H1 (cell line): ENCODE measurements around the gene IL10RA. TPM values are rescaled to one million over a fixed set of nuclear protein-coding genes. Genes with fewer than 3 reads are reported as not detected.
A peak's percentile ranks its signal among the peaks of the same experiment; 100 is the strongest.

Experiments used
- CTCF ChIA-PET: fragments of 300-600 bp; sonication (Branson Sonifier 250); formaldehyde crosslinking; loops from one replicate; lab custom pipeline; 2021; ENCODE audit not compliant: partially characterized antibody; lab: Charles Lee
- POLR2A ChIA-PET: fragments of 300-600 bp; sonication (Branson Sonifier 250); formaldehyde crosslinking; loops from one replicate; lab custom pipeline; 2021; ENCODE audit warnings: inconsistent platforms; ENCODE audit not compliant: partially characterized antibody; lab: Charles Lee
- DNase-seq, 2 experiments: peaks; one replicate each; pipeline versions ENCODE4 v3.0.0 to v3.0.0-alpha.2; 2010 to 2022; ENCODE audit warnings: low spot score in 2 of 2, low read depth in 1 of 2, mixed read lengths in 1 of 2
- FAIRE-seq: peaks from 2 replicates; lab custom pipeline; 2011; peaks lifted over from hg19 to GRCh38; lab: Jason Lieb, UNC
- H2AFZ ChIP-seq: 2 replicates; pipeline ENCODE4 v1.8.1; 2012; ENCODE audit warnings: low read length, inconsistent platforms
- H2AK5ac ChIP-seq: 2 replicates; pipeline ENCODE4 v1.6.1; 2013; ENCODE audit warnings: low read depth, low read length
- H2BK120ac ChIP-seq: replicated peaks from 2 replicates; pipeline ENCODE3; 2013; ENCODE audit warnings: low read depth, low read length, inconsistent platforms
- H2BK12ac ChIP-seq: 2 replicates; pipeline ENCODE4 v1.6.1; 2013; ENCODE audit warnings: low read depth, low read length
- H2BK15ac ChIP-seq: 2 replicates; pipeline ENCODE4 v1.6.1; 2013; ENCODE audit warnings: low read length
- H2BK20ac ChIP-seq: 2 replicates; pipeline ENCODE4 v1.6.1; 2013; ENCODE audit warnings: low read length
- H2BK5ac ChIP-seq: 2 replicates; pipeline ENCODE4 v1.6.1; 2013; ENCODE audit warnings: low read depth, low read length
- H3K14ac ChIP-seq: 2 replicates; pipeline ENCODE4 v1.6.1; 2013; ENCODE audit warnings: inconsistent platforms; ENCODE audit not compliant: insufficient read length
- H3K18ac ChIP-seq: 2 replicates; pipeline ENCODE4 v1.6.1; 2013; ENCODE audit warnings: low read length; ENCODE audit errors: extremely low read depth
- H3K23ac ChIP-seq: 2 replicates; pipeline ENCODE4 v1.6.1; 2013; ENCODE audit warnings: inconsistent platforms; ENCODE audit not compliant: insufficient read length
- H3K23me2 ChIP-seq: 2 replicates; pipeline ENCODE4 v1.6.1; 2013; ENCODE audit warnings: low read depth, low read length
- H3K27ac ChIP-seq: 2 replicates; pipeline ENCODE4 v1.6.1; 2011; ENCODE audit warnings: low read depth, low read length, inconsistent platforms
- H3K27me3 ChIP-seq, 4 experiments: replicated peaks in 1 of 4; 1 replicate in 1 of 4; 2 replicates in 3 of 4; pipeline versions ENCODE4 v1.6.1 to v1.8.1; 2011 to 2013; ENCODE audit warnings: low read length in 3 of 4, mild to moderate bottlenecking in 3 of 4, inconsistent platforms in 2 of 4, mixed read lengths in 2 of 4, moderate library complexity in 1 of 4; ENCODE audit not compliant: control insufficient read depth in 3 of 4, insufficient read depth in 3 of 4; ENCODE audit errors: extremely low read depth in 1 of 4
- H3K36me3 ChIP-seq, 4 experiments: 2 replicates each; pipeline versions ENCODE4 v1.6.1 to v1.8.1; 2011 to 2013; ENCODE audit warnings: mild to moderate bottlenecking in 4 of 4, low read length in 3 of 4, moderate library complexity in 2 of 4, control low read depth in 1 of 4, inconsistent platforms in 1 of 4; ENCODE audit not compliant: insufficient read depth in 4 of 4, control insufficient read depth in 2 of 4
- H3K4ac ChIP-seq: replicated peaks from 2 replicates; pipeline ENCODE3; 2013; ENCODE audit warnings: low read length, low read depth, mixed read lengths, inconsistent platforms; ENCODE audit not compliant: insufficient read length
- H3K4me1 ChIP-seq, 4 experiments: replicated peaks in 1 of 4; 1 replicate in 1 of 4; 2 replicates in 3 of 4; pipeline versions ENCODE4 v1.6.1 to v1.8.1; 2011 to 2013; ENCODE audit warnings: low read length in 3 of 4, inconsistent platforms in 2 of 4, mixed read lengths in 1 of 4; ENCODE audit not compliant: insufficient read depth in 4 of 4, control insufficient read depth in 3 of 4
- H3K4me2 ChIP-seq, 2 experiments: 2 replicates each; pipeline versions ENCODE4 v1.6.1 to v1.8.1; 2011 to 2013; ENCODE audit warnings: low read depth in 2 of 2, low read length in 2 of 2, control low read depth in 1 of 2, inconsistent platforms in 1 of 2, mild to moderate bottlenecking in 1 of 2; ENCODE audit not compliant: insufficient read depth in 1 of 2
- H3K4me3 ChIP-seq, 4 experiments: fragments of 200-600, 300-600 bp in 1 of 4; sonication (generic), shearing (Covaris generic), sonication (Bioruptor Twin) in 1 of 4; 2 replicates each; pipeline versions ENCODE4 v1.5.1 to v1.8.1; 2011 to 2016; ENCODE audit warnings: low read length in 4 of 4, low read depth in 3 of 4, control low read depth in 2 of 4, inconsistent platforms in 2 of 4, mild to moderate bottlenecking in 2 of 4, mixed read lengths in 1 of 4, moderate library complexity in 1 of 4; ENCODE audit not compliant: insufficient read depth in 2 of 4; ENCODE audit errors: extremely low read depth in 1 of 4
- H3K56ac ChIP-seq: replicated peaks from 2 replicates; pipeline ENCODE3; 2013; ENCODE audit warnings: low read depth, mild to moderate bottlenecking, mixed read lengths, low read length, inconsistent platforms; ENCODE audit not compliant: insufficient read length
- H3K79me1 ChIP-seq: 2 replicates; pipeline ENCODE4 v1.6.1; 2013; ENCODE audit warnings: low read depth, low read length, control low read depth
- H3K79me2 ChIP-seq, 2 experiments: 2 replicates each; pipeline versions ENCODE4 v1.6.1 to v1.8.1; 2012 to 2013; ENCODE audit warnings: low read length in 2 of 2, mild to moderate bottlenecking in 2 of 2, inconsistent platforms in 1 of 2; ENCODE audit not compliant: insufficient read depth in 2 of 2, control insufficient read depth in 1 of 2
- H3K9ac ChIP-seq, 4 experiments: replicated peaks in 1 of 4; 1 replicate in 1 of 4; 2 replicates in 3 of 4; pipeline versions ENCODE4 v1.6.1 to v1.8.1; 2011 to 2013; ENCODE audit warnings: low read depth in 3 of 4, low read length in 3 of 4, control low read depth in 2 of 4, mild to moderate bottlenecking in 2 of 4, moderate library complexity in 2 of 4, inconsistent platforms in 1 of 4; ENCODE audit errors: extremely low read depth in 1 of 4
- H3K9me3 ChIP-seq, 2 experiments: 2 replicates each; pipeline versions ENCODE4 v1.6.1 to v1.8.1; 2012 to 2013; ENCODE audit warnings: mild to moderate bottlenecking in 2 of 2, moderate library complexity in 2 of 2, control low read depth in 1 of 2, inconsistent platforms in 1 of 2, low read depth in 1 of 2, low read length in 1 of 2, mixed read lengths in 1 of 2; ENCODE audit not compliant: insufficient read depth in 2 of 2
- H4K20me1 ChIP-seq, 2 experiments: replicated peaks in 1 of 2; 2 replicates each; pipeline versions ENCODE3 to v1.8.1; 2011 to 2013; ENCODE audit warnings: inconsistent platforms in 2 of 2, low read length in 2 of 2, mild to moderate bottlenecking in 1 of 2; ENCODE audit not compliant: insufficient read depth in 2 of 2, control insufficient read depth in 1 of 2
- H4K5ac ChIP-seq: 2 replicates; pipeline ENCODE4 v1.6.1; 2013; ENCODE audit warnings: low read length, low read depth, mixed read lengths, inconsistent platforms; ENCODE audit not compliant: insufficient read length
- H4K8ac ChIP-seq: 2 replicates; pipeline ENCODE4 v1.8.0; 2013; ENCODE audit warnings: mild to moderate bottlenecking, moderate library complexity, low read length, inconsistent platforms; ENCODE audit not compliant: insufficient read depth; ENCODE audit errors: extremely low read depth
- H4K91ac ChIP-seq: replicated peaks from 2 replicates; pipeline ENCODE3; 2013; ENCODE audit warnings: low read length, mixed read lengths, inconsistent platforms; ENCODE audit not compliant: insufficient read length
- ATF3 ChIP-seq: IDR thresholded peaks from 2 replicates; pipeline ENCODE4 v1.6.1; 2011; ENCODE audit warnings: low read depth, mild to moderate bottlenecking, low read length; ENCODE audit not compliant: insufficient read depth
- CTCF ChIP-seq, 3 experiments: IDR thresholded peaks; 1 replicate in 2 of 3; 2 replicates in 1 of 3; pipeline versions ENCODE4 v1.5.1 to v1.6.1; 2011; ENCODE audit warnings: low read length in 3 of 3, mild to moderate bottlenecking in 3 of 3, inconsistent platforms in 2 of 3, low read depth in 1 of 3, moderate library complexity in 1 of 3; ENCODE audit not compliant: insufficient read depth in 1 of 3; ENCODE audit errors: control extremely low read depth in 1 of 3
- GTF2F1 ChIP-seq: IDR thresholded peaks from 2 replicates; pipeline ENCODE4 v1.6.1; 2012; ENCODE audit warnings: low read depth, low read length, improper control_type of control experiment, borderline replicate concordance
- PHF8 ChIP-seq: fragments of 200-600 bp; sonication (generic); conservative IDR thresholded peaks from 2 replicates; pipeline ENCODE4 v1.7.1; 2012; ENCODE audit warnings: low read depth, mild to moderate bottlenecking, inconsistent platforms, low read length, moderate library complexity
- POLR2A ChIP-seq, 2 experiments: IDR thresholded peaks; 1 replicate in 1 of 2; 2 replicates in 1 of 2; pipeline ENCODE4 v1.6.1; 2011; ENCODE audit warnings: low read depth in 2 of 2, low read length in 2 of 2, mild to moderate bottlenecking in 2 of 2; ENCODE audit errors: control extremely low read depth in 1 of 2
- POU5F1 ChIP-seq: IDR thresholded peaks from 2 replicates; pipeline ENCODE4 v1.6.1; 2011; ENCODE audit warnings: low read depth, mild to moderate bottlenecking, low read length, moderate library complexity
- RBBP5 ChIP-seq: IDR thresholded peaks from 2 replicates; pipeline ENCODE4 v1.7.1; 2012; ENCODE audit warnings: low read depth, mild to moderate bottlenecking, inconsistent platforms, low read length, moderate library complexity, borderline replicate concordance
- WGBS, 2 experiments: shearing (Covaris generic) in 1 of 2; methylation state at CpG; one replicate each; pipeline versions ENCODE4 v1.1.6 to v1.1.7; 2013 to 2015; ENCODE audit warnings: low lambda C conversion rate in 2 of 2, mixed read lengths in 2 of 2, inconsistent platforms in 1 of 2, low coverage in 1 of 2, missing lambda C conversion rate in 1 of 2; ENCODE audit not compliant: insufficient replicate concordance in 2 of 2, insufficient coverage in 1 of 2, insufficient read length in 1 of 2; ENCODE audit errors: extremely low coverage in 1 of 2, missing lambda C conversion rate in 1 of 2; 5-methylcytosine and 5-hydroxymethylcytosine counted together
- polyA plus RNA-seq, 7 experiments: library from polyadenylated mRNA; depleted of rRNA in 3 of 7; stranded (reverse) in 5 of 7; unstranded in 2 of 7; fragments of >200 nt in 5 of 7; fragments of 200-250 nt in 2 of 7; gene quantifications; 1 replicate in 5 of 7; 2 replicates in 1 of 7; 4 replicates in 1 of 7; pipeline versions ENCODE4 v1.2.1 to v1.2.3, GENCODE V29; 2011 to 2013; ENCODE audit warnings: missing spikeins in 2 of 7, mixed read lengths in 2 of 7
- total RNA-seq: library from RNA; stranded (reverse); fragmentation: NEBNext Ultra II Directional; extraction: Animal tissue kit (Norgen Biotek cat#: 25700); gene quantifications from 2 replicates; pipeline ENCODE4 v1.2.1, GENCODE V29; 2021

Gene IL10RA
- total and polyA plus RNA-seq, 2 of the 8 experiments (the other 6 are each of a cell fraction or from before 2014, with no cell fraction given) = 0.05 to 0.11 TPM

GRCh38 chr11:117946156-117946841 lies 39.9 kb upstream of the IL10RA start:
- ChIA-PET POLR2A (interaction anchor here (0.6 to 1.3 kb wide), 4 partner anchors 15 to 123 kb away, joined by 3 to 4 read pairs (median 3); partner anchors contain the start of gene FXYD6), CTCF (interaction anchor here (0.6 to 12.4 kb wide), 81 partner anchors 7 to 886 kb away, joined by 3 to 173 read pairs (median 5); partner anchors contain the start of genes FXYD2, FXYD6, TMPRSS13 and TMPRSS4)
- 0 out of 2 replicates have a peak overlapping the region, but pooled peaks have one; percentile 28 for H2BK12ac ChIP-seq
- H3K79me1 ChIP-seq = no peaks in the 10 kb centered on the region
- H2AK5ac ChIP-seq = no peak overlapping the region
- no peak overlapping the region for H4K5ac ChIP-seq
- no peak overlapping the region for H2BK20ac ChIP-seq
- 0 out of 7 replicates have a peak, but pooled peaks cover 0 to 2% (median 0%) of the 10 kb centered on the region in 4 experiments for H3K4me1 ChIP-seq
- no peaks in the 10 kb centered on the region for H3K79me2 ChIP-seq
- no peak overlapping the region for H3K4ac ChIP-seq
- H2BK5ac ChIP-seq = no peak overlapping the region
- H3K9ac ChIP-seq = no peak overlapping the region
- H3K23me2 ChIP-seq = no peaks in the 10 kb centered on the region
- DNase-seq = no peak
- H4K91ac ChIP-seq = no peak overlapping the region
- no peak overlapping the region for H4K8ac ChIP-seq
- H3K27me3 ChIP-seq = no peaks in the 10 kb centered on the region
- H3K56ac ChIP-seq = no peak overlapping the region
- H2BK120ac ChIP-seq = no peak overlapping the region
- H3K9me3 ChIP-seq = no peaks in the 10 kb centered on the region
- no peak overlapping the region for H3K18ac ChIP-seq
- no peaks in the 10 kb centered on the region for H3K36me3 ChIP-seq
- H3K27ac ChIP-seq = no peak overlapping the region
- no peak overlapping the region for H3K4me2 ChIP-seq
- H3K14ac ChIP-seq = no peak overlapping the region
- no peak overlapping the region for H2AFZ ChIP-seq
- WGBS, 2 experiments = 79% methylated on average over 5 of the region's 5 CpGs; no CpG with 5 or more reads in 1 of the 2 experiments
- H3K23ac ChIP-seq = no peak overlapping the region
- no peak for FAIRE-seq
- 0 out of 2 replicates have a peak, but pooled peaks have one; percentile 3 for TF ChIP-seq ATF3
- TF ChIP-seq CTCF (IDR thresholded peaks at IDR 0.05; ENCODE audit: control extremely low read depth in 1 of 3, insufficient read depth in 1 of 3, low read depth in 1 of 3, low read length in 3 of 3) = no peak
- no peak for TF ChIP-seq POU5F1
- TF ChIP-seq PHF8 = no peak
- no peak for TF ChIP-seq RBBP5
- TF ChIP-seq POLR2A (IDR thresholded peaks at IDR 0.05; ENCODE audit: control extremely low read depth in 1 of 2, low read depth in 2 of 2, low read length in 2 of 2) = no peak
- TF ChIP-seq GTF2F1 = no peak
- no peaks in the 10 kb centered on the region for H4K20me1 ChIP-seq
- no peak overlapping the region for H3K4me3 ChIP-seq
- H2BK15ac ChIP-seq = no peak overlapping the region; the same call in 1 of the 2 replicates
